ENCODE data around the gene MTMR3. TPM values are rescaled to one million over a fixed set of nuclear protein-coding genes. Genes with fewer than 3 reads are reported as not detected.
"Not testable (repeated sequence)": the region's sequence is repeated elsewhere in the genome, so short reads cannot be mapped to it uniquely, and the experiment has no call there.

Gene MTMR3
- total RNA-seq, 1 donor from 2014 or later: 35.4 TPM

GRCh38 chr22:30057375-30057774, 174.4 kb downstream of the MTMR3 start:
- no peak overlapping the region for H3K4me2 ChIP-seq
- Mint-ChIP-seq H3K4me3 (no peak overlapping the region), H3K9me3 (peaks cover 21% of the 10 kb centered on the region), H3K27me3 (ENCODE audit: insufficient read depth, low read depth) (peaks cover 8% of the 10 kb centered on the region), H3K36me3 (peaks cover 2% of the 10 kb centered on the region), H3K27ac (no peak overlapping the region), H3K4me1 (peaks cover 7% of the 10 kb centered on the region)
- DNase-seq (ENCODE audit: low spot score): no peak
- H3K9me3 ChIP-seq (ENCODE audit: low read depth): peaks cover 5% of the 10 kb centered on the region
- H2AFZ ChIP-seq (replicated peaks): no peak overlapping the region
- H3K27ac ChIP-seq: no peak overlapping the region
- H3K36me3 ChIP-seq: no peaks in the 10 kb centered on the region
- H3F3A ChIP-seq (ENCODE audit: low read depth): no peaks in the 10 kb centered on the region
- H4K20me1 ChIP-seq (ENCODE audit: low read depth): no peaks in the 10 kb centered on the region
- no peak overlapping the region for H3K9ac ChIP-seq
- no peak overlapping the region for H3K4me3 ChIP-seq
- H3K27me3 ChIP-seq: no peaks in the 10 kb centered on the region
- H3K4me1 ChIP-seq: peaks cover 2% of the 10 kb centered on the region
- no peaks in the 10 kb centered on the region for H3K79me2 ChIP-seq (ENCODE audit: low read depth)
- TF ChIP-seq EZH2 (IDR thresholded peaks at IDR 0.05): no peak
- no peak for TF ChIP-seq CTCF (IDR thresholded peaks at IDR 0.05)
- TF ChIP-seq EZH2phosphoT487 (IDR thresholded peaks at IDR 0.05): no peak

GRCh38 chr22:30059346-30060020, 176.5 kb downstream of the MTMR3 start:
- not testable (repeated sequence) for H3K4me1 Mint-ChIP-seq; H3K36me3 Mint-ChIP-seq; H3K27ac Mint-ChIP-seq; H2AFZ ChIP-seq (replicated peaks); H3K4me3 Mint-ChIP-seq; H3K27me3 ChIP-seq; H3F3A ChIP-seq (ENCODE audit: low read depth); H4K20me1 ChIP-seq (ENCODE audit: low read depth); H3K9me3 ChIP-seq (ENCODE audit: low read depth); H3K4me3 ChIP-seq; H3K27me3 Mint-ChIP-seq (ENCODE audit: insufficient read depth, low read depth); H3K4me1 ChIP-seq; H3K79me2 ChIP-seq (ENCODE audit: low read depth); H3K36me3 ChIP-seq; H3K4me2 ChIP-seq; H3K9ac ChIP-seq; DNase-seq (ENCODE audit: low spot score); H3K27ac ChIP-seq
- H3K9me3 Mint-ChIP-seq: peaks cover 28% of the 10 kb centered on the region

GRCh38 chr22:30061094-30061493, 178.1 kb downstream of the MTMR3 start:
- DNase-seq (ENCODE audit: low spot score); H3K9ac ChIP-seq; H3K27me3 ChIP-seq; H3K27ac Mint-ChIP-seq; H3K4me1 Mint-ChIP-seq; H3K79me2 ChIP-seq (ENCODE audit: low read depth); H3F3A ChIP-seq (ENCODE audit: low read depth); H3K9me3 ChIP-seq (ENCODE audit: low read depth); H3K27ac ChIP-seq; H3K36me3 ChIP-seq; H3K4me1 ChIP-seq; H4K20me1 ChIP-seq (ENCODE audit: low read depth); H3K36me3 Mint-ChIP-seq; H3K27me3 Mint-ChIP-seq (ENCODE audit: insufficient read depth, low read depth); H3K4me3 ChIP-seq; H2AFZ ChIP-seq (replicated peaks); H3K4me2 ChIP-seq; H3K4me3 Mint-ChIP-seq: not testable (repeated sequence)
- H3K9me3 Mint-ChIP-seq: peaks cover 31% of the 10 kb centered on the region

GRCh38 chr22:30062259-30062658, 179.3 kb downstream of the MTMR3 start:
- Histone ChIP-seq H3K27ac (no peak overlapping the region), H3K27me3 (no peaks in the 10 kb centered on the region), H3K79me2 (ENCODE audit: low read depth) (no peaks in the 10 kb centered on the region), H3K9me3 (ENCODE audit: low read depth) (peaks cover 9% of the 10 kb centered on the region), H2AFZ (replicated peaks) (no peak overlapping the region), H3K4me3 (no peak overlapping the region), H3K36me3 (no peaks in the 10 kb centered on the region), H3F3A (ENCODE audit: low read depth) (no peaks in the 10 kb centered on the region), H3K9ac (no peak overlapping the region), H3K4me1 (peaks cover 5% of the 10 kb centered on the region), H3K4me2 (no peak overlapping the region), H4K20me1 (ENCODE audit: low read depth) (no peaks in the 10 kb centered on the region)
- Mint-ChIP-seq H3K36me3 (peaks cover 2% of the 10 kb centered on the region), H3K9me3 (peaks cover 26% of the 10 kb centered on the region), H3K4me3 (no peak overlapping the region), H3K27ac (no peak overlapping the region), H3K4me1 (no peaks in the 10 kb centered on the region), H3K27me3 (ENCODE audit: insufficient read depth, low read depth) (peaks cover 7% of the 10 kb centered on the region)
- TF ChIP-seq EZH2 (IDR thresholded peaks at IDR 0.05): no peak
- DNase-seq (ENCODE audit: low spot score): no peak

GRCh38 chr22:30062950-30063349, 180.0 kb downstream of the MTMR3 start:
- Mint-ChIP-seq H3K27me3 (ENCODE audit: insufficient read depth, low read depth) (peaks cover 7% of the 10 kb centered on the region), H3K36me3 (peaks cover 2% of the 10 kb centered on the region), H3K9me3 (peaks cover 24% of the 10 kb centered on the region), H3K4me1 (no peaks in the 10 kb centered on the region), H3K4me3 (no peak overlapping the region), H3K27ac (no peak overlapping the region)
- Histone ChIP-seq H3K27ac (no peak overlapping the region), H3K27me3 (no peaks in the 10 kb centered on the region), H2AFZ (replicated peaks) (no peak overlapping the region), H3K36me3 (no peaks in the 10 kb centered on the region), H3F3A (ENCODE audit: low read depth) (no peaks in the 10 kb centered on the region), H3K4me3 (no peak overlapping the region), H3K9me3 (ENCODE audit: low read depth) (peaks cover 9% of the 10 kb centered on the region), H4K20me1 (ENCODE audit: low read depth) (no peaks in the 10 kb centered on the region), H3K9ac (no peak overlapping the region), H3K79me2 (ENCODE audit: low read depth) (no peaks in the 10 kb centered on the region), H3K4me1 (peaks cover 5% of the 10 kb centered on the region), H3K4me2 (no peak overlapping the region)
- TF ChIP-seq CTCF (IDR thresholded peaks at IDR 0.05): no peak
- TF ChIP-seq EZH2phosphoT487 (IDR thresholded peaks at IDR 0.05): no peak
- TF ChIP-seq EZH2 (IDR thresholded peaks at IDR 0.05): no peak
- no peak for DNase-seq (ENCODE audit: low spot score)

Measured in neural progenitor cell (in vitro differentiated cells).